ENCODE results near the gene KCNS1.
"Not testable (repeated sequence)": the region's sequence is repeated elsewhere in the genome, so short reads cannot be mapped to it uniquely, and the experiment has no call there.

Gene KCNS1

GRCh38 chr20:45064812-45065211 is 36.1 kb downstream of the KCNS1 start:
- no peak overlapping the region for H3K27ac ChIP-seq (ENCODE audit: low read depth, low read length)
- H3K36me3 ChIP-seq (ENCODE audit: insufficient read depth, low read length) = no peaks in the 10 kb centered on the region
- no peaks in the 10 kb centered on the region for H3K27me3 ChIP-seq (ENCODE audit: insufficient read depth, low read length)
- no peak overlapping the region for H3K4me3 ChIP-seq (ENCODE audit: low read depth, low read length)
- peaks cover 2% of the 10 kb centered on the region for H3K79me2 ChIP-seq (ENCODE audit: control insufficient read depth, insufficient read depth, low read length, unreplicated experiment)
- peaks cover 49% of the 10 kb centered on the region for H3K4me1 ChIP-seq (ENCODE audit: control insufficient read depth, insufficient read depth, low read length, unreplicated experiment)
- H2AFZ ChIP-seq (ENCODE audit: low read length, unreplicated experiment) = no peak overlapping the region

- not testable (repeated sequence) for H3K4me3 ChIP-seq (ENCODE audit: low read depth, low read length); H3K27ac ChIP-seq (ENCODE audit: low read depth, low read length); H3K27me3 ChIP-seq (ENCODE audit: insufficient read depth, low read length); H2AFZ ChIP-seq (ENCODE audit: low read length, unreplicated experiment); H3K36me3 ChIP-seq (ENCODE audit: insufficient read depth, low read length); H3K79me2 ChIP-seq (ENCODE audit: control insufficient read depth, insufficient read depth, low read length, unreplicated experiment)
- H3K4me1 ChIP-seq (ENCODE audit: control insufficient read depth, insufficient read depth, low read length, unreplicated experiment) = peaks cover 63% of the 10 kb centered on the region
Observed at GRCh38 chr20:45063107-45063506, 37.8 kb downstream of the KCNS1 start.

GRCh38 chr20:45061244-45061643 is 39.7 kb downstream of the KCNS1 start:
- Histone ChIP-seq H3K27me3 (ENCODE audit: insufficient read depth, low read length) (no peaks in the 10 kb centered on the region), H2AFZ (ENCODE audit: low read length, unreplicated experiment) (no peak overlapping the region), H3K4me1 (ENCODE audit: control insufficient read depth, insufficient read depth, low read length, unreplicated experiment) (peaks cover 47% of the 10 kb centered on the region), H3K4me3 (ENCODE audit: low read depth, low read length) (peak overlapping the region; percentile 32; the same call in 1 of the 2 replicates), H3K79me2 (ENCODE audit: control insufficient read depth, insufficient read depth, low read length, unreplicated experiment) (peaks cover 2% of the 10 kb centered on the region), H3K27ac (ENCODE audit: low read depth, low read length) (peak overlapping the region; percentile 79), H3K36me3 (ENCODE audit: insufficient read depth, low read length) (0 out of 2 replicates have a peak, but pooled peaks cover 3% of the 10 kb centered on the region)

- H2AFZ ChIP-seq (ENCODE audit: low read length, unreplicated experiment) = no peak overlapping the region
- H3K27ac ChIP-seq (ENCODE audit: low read depth, low read length) = peak overlapping the region; percentile 79
- peaks cover 2% of the 10 kb centered on the region for H3K79me2 ChIP-seq (ENCODE audit: control insufficient read depth, insufficient read depth, low read length, unreplicated experiment)
- H3K36me3 ChIP-seq (ENCODE audit: insufficient read depth, low read length) = 0 out of 2 replicates have a peak, but pooled peaks cover 3% of the 10 kb centered on the region
- H3K4me3 ChIP-seq (ENCODE audit: low read depth, low read length) = no peak overlapping the region
- no peaks in the 10 kb centered on the region for H3K27me3 ChIP-seq (ENCODE audit: insufficient read depth, low read length)
- peaks cover 43% of the 10 kb centered on the region for H3K4me1 ChIP-seq (ENCODE audit: control insufficient read depth, insufficient read depth, low read length, unreplicated experiment)
Observed at GRCh38 chr20:45060294-45060693, 40.6 kb downstream of the KCNS1 start.

GRCh38 chr20:45059022-45059728 is 41.8 kb downstream of the KCNS1 start:
- H3K79me2 ChIP-seq (ENCODE audit: control insufficient read depth, insufficient read depth, low read length, unreplicated experiment) = no peaks in the 10 kb centered on the region
- peak overlapping the region; percentile 56 for H3K27ac ChIP-seq (ENCODE audit: low read depth, low read length)
- no peak overlapping the region for H3K4me3 ChIP-seq (ENCODE audit: low read depth, low read length)
- H3K4me1 ChIP-seq (ENCODE audit: control insufficient read depth, insufficient read depth, low read length, unreplicated experiment) = peaks cover 36% of the 10 kb centered on the region
- no peaks in the 10 kb centered on the region for H3K27me3 ChIP-seq (ENCODE audit: insufficient read depth, low read length)
- no peak overlapping the region for H2AFZ ChIP-seq (ENCODE audit: low read length, unreplicated experiment)
- H3K36me3 ChIP-seq (ENCODE audit: insufficient read depth, low read length) = 0 out of 2 replicates have a peak, but pooled peaks cover 3% of the 10 kb centered on the region

GRCh38 chr20:45058168-45058850 is 42.6 kb downstream of the KCNS1 start:
- Histone ChIP-seq H3K27me3 (ENCODE audit: insufficient read depth, low read length) (no peaks in the 10 kb centered on the region), H3K27ac (ENCODE audit: low read depth, low read length) (no peak overlapping the region), H3K4me1 (ENCODE audit: control insufficient read depth, insufficient read depth, low read length, unreplicated experiment) (peaks cover 40% of the 10 kb centered on the region), H3K4me3 (ENCODE audit: low read depth, low read length) (no peak overlapping the region), H2AFZ (ENCODE audit: low read length, unreplicated experiment) (no peak overlapping the region), H3K79me2 (ENCODE audit: control insufficient read depth, insufficient read depth, low read length, unreplicated experiment) (no peaks in the 10 kb centered on the region), H3K36me3 (ENCODE audit: insufficient read depth, low read length) (0 out of 2 replicates have a peak, but pooled peaks cover 3% of the 10 kb centered on the region)

GRCh38 chr20:45056473-45057173 is 44.3 kb downstream of the KCNS1 start:
- 0 out of 2 replicates have a peak, but pooled peaks cover 3% of the 10 kb centered on the region for H3K36me3 ChIP-seq (ENCODE audit: insufficient read depth, low read length)
- peaks cover 44% of the 10 kb centered on the region for H3K4me1 ChIP-seq (ENCODE audit: control insufficient read depth, insufficient read depth, low read length, unreplicated experiment)
- H2AFZ ChIP-seq (ENCODE audit: low read length, unreplicated experiment) = no peak overlapping the region
- no peaks in the 10 kb centered on the region for H3K79me2 ChIP-seq (ENCODE audit: control insufficient read depth, insufficient read depth, low read length, unreplicated experiment)
- no peaks in the 10 kb centered on the region for H3K27me3 ChIP-seq (ENCODE audit: insufficient read depth, low read length)
- no peak overlapping the region for H3K27ac ChIP-seq (ENCODE audit: low read depth, low read length)
- no peak overlapping the region for H3K4me3 ChIP-seq (ENCODE audit: low read depth, low read length)

GRCh38 chr20:45055056-45055455 is 45.9 kb downstream of the KCNS1 start:
- no peak overlapping the region for H3K27ac ChIP-seq (ENCODE audit: low read depth, low read length)
- no peaks in the 10 kb centered on the region for H3K27me3 ChIP-seq (ENCODE audit: insufficient read depth, low read length)
- H3K79me2 ChIP-seq (ENCODE audit: control insufficient read depth, insufficient read depth, low read length, unreplicated experiment) = no peaks in the 10 kb centered on the region
- 0 out of 2 replicates have a peak, but pooled peaks cover 3% of the 10 kb centered on the region for H3K36me3 ChIP-seq (ENCODE audit: insufficient read depth, low read length)
- H2AFZ ChIP-seq (ENCODE audit: low read length, unreplicated experiment) = no peak overlapping the region
- H3K4me1 ChIP-seq (ENCODE audit: control insufficient read depth, insufficient read depth, low read length, unreplicated experiment) = peaks cover 30% of the 10 kb centered on the region
- H3K4me3 ChIP-seq (ENCODE audit: low read depth, low read length) = no peak overlapping the region

- Histone ChIP-seq H3K4me1 (ENCODE audit: control insufficient read depth, insufficient read depth, low read length, unreplicated experiment) (peaks cover 17% of the 10 kb centered on the region), H2AFZ (ENCODE audit: low read length, unreplicated experiment) (no peak overlapping the region), H3K4me3 (ENCODE audit: low read depth, low read length) (no peak overlapping the region), H3K36me3 (ENCODE audit: insufficient read depth, low read length) (0 out of 2 replicates have a peak, but pooled peaks cover 3% of the 10 kb centered on the region), H3K27ac (ENCODE audit: low read depth, low read length) (peak overlapping the region; percentile 15; the same call in 1 of the 2 replicates), H3K27me3 (ENCODE audit: insufficient read depth, low read length) (no peaks in the 10 kb centered on the region), H3K79me2 (ENCODE audit: control insufficient read depth, insufficient read depth, low read length, unreplicated experiment) (no peaks in the 10 kb centered on the region)
Observed at GRCh38 chr20:45053430-45054351, 47.2 kb downstream of the KCNS1 start.
